Measurements from ENCODE around the gene IL1A. TPM values are rescaled to one million over a fixed set of nuclear protein-coding genes. Genes with fewer than 3 reads are reported as not detected.
A peak's percentile ranks its signal among the peaks of the same experiment; 100 is the strongest.

Gene IL1A
- total and polyA plus RNA-seq, 10 of the 15 experiments (the other 5 are each of a cell fraction or from before 2014, with no cell fraction given) = 0.10 to 8.7 (median 6.9) TPM

DNA sequence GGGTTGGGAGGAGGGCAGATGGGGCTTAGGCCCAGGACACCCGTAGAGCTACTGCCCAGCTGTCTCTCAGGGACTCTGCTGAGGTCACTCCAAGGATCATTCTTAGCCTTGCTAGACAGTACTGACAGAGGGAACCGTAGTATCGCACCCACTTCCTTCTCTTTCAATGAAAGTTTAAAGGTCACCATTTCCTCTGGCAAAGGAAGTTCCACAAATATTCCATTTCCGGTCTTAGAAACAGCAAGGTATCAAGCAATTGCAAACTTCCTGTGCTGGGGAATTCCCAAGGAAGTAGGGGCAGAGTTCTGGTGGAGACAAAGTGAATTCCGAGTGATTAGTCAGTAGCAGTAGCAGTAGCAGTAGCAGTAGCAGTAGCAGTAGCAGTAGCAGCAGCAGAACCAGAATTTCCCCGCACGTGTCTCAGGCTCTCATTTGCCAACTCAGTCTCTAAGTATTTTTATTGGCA lies 27.6 kb upstream of the IL1A start (continued):
- TF ChIP-seq, protein P1, sequence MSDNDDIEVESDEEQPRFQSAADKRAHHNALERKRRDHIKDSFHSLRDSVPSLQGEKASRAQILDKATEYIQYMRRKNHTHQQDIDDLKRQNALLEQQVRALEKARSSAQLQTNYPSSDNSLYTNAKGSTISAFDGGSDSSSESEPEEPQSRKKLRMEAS (IDR thresholded peaks at IDR 0.05; ENCODE audit: low read depth, low read length) = no peak
- TF ChIP-seq, protein P2, sequence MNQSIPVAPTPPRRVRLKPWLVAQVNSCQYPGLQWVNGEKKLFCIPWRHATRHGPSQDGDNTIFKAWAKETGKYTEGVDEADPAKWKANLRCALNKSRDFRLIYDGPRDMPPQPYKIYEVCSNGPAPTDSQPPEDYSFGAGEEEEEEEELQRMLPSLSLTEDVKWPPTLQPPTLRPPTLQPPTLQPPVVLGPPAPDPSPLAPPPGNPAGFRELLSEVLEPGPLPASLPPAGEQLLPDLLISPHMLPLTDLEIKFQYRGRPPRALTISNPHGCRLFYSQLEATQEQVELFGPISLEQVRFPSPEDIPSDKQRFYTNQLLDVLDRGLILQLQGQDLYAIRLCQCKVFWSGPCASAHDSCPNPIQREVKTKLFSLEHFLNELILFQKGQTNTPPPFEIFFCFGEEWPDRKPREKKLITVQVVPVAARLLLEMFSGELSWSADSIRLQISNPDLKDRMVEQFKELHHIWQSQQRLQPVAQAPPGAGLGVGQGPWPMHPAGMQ (IDR thresholded peaks at IDR 0.05; ENCODE audit: borderline replicate concordance) = no peak
- TF ChIP-seq GATAD2B (conservative IDR thresholded peaks at IDR 0.05; ENCODE audit: low read depth) (no peak), CBX5 (IDR thresholded peaks at IDR 0.05; ENCODE audit: low read depth) (no peak; the same call in 1 of the 2 replicates), CHD1 (IDR thresholded peaks at IDR 0.05; ENCODE audit: low read depth, low read length) (no peak), NFYB (IDR thresholded peaks at IDR 0.05; ENCODE audit: insufficient read depth, low read depth, low read length) (no peak), FOS (IDR thresholded peaks at IDR 0.05; ENCODE audit: borderline replicate concordance, extremely low read depth, insufficient read length) (no peak), RELA (IDR thresholded peaks at IDR 0.05; ENCODE audit: borderline replicate concordance, partially characterized antibody) (peak; percentile 68), YY1 (IDR thresholded peaks at IDR 0.05; ENCODE audit: low read depth, low read length) (no peak), ETV6 (conservative IDR thresholded peaks at IDR 0.05 in 1 of 2, IDR thresholded peaks at IDR 0.05 in 1 of 2; ENCODE audit: borderline replicate concordance in 1 of 2, low read depth in 1 of 2) (peak in 1 of 2 experiments; percentile 99; a peak in 2 of 4 replicates), SPI1 (IDR thresholded peaks at IDR 0.05; ENCODE audit: borderline replicate concordance, insufficient read depth, low read depth, low read length) (peak; percentile 56), IKZF1 (conservative IDR thresholded peaks at IDR 0.05) (peak; percentile 58), JUNB (IDR thresholded peaks at IDR 0.05) (peak; percentile 22), MEF2A (IDR thresholded peaks at IDR 0.05; ENCODE audit: insufficient read depth, low read depth, low read length) (0 out of 2 replicates have a peak, but pooled peaks have one; percentile 41), NFYA (IDR thresholded peaks at IDR 0.05; ENCODE audit: borderline replicate concordance, low read depth, low read length) (no peak), CREM (IDR thresholded peaks at IDR 0.05; ENCODE audit: low read depth) (peak; percentile 53; the same call in 1 of the 2 replicates), MTA2 (IDR thresholded peaks at IDR 0.05; ENCODE audit: low read depth) (no peak; the same call in 1 of the 2 replicates), TCF12 (IDR thresholded peaks at IDR 0.05; ENCODE audit: low read depth, low read length) (0 out of 2 replicates have a peak, but pooled peaks have one; percentile 3)
- TF ChIP-seq, protein P3, sequence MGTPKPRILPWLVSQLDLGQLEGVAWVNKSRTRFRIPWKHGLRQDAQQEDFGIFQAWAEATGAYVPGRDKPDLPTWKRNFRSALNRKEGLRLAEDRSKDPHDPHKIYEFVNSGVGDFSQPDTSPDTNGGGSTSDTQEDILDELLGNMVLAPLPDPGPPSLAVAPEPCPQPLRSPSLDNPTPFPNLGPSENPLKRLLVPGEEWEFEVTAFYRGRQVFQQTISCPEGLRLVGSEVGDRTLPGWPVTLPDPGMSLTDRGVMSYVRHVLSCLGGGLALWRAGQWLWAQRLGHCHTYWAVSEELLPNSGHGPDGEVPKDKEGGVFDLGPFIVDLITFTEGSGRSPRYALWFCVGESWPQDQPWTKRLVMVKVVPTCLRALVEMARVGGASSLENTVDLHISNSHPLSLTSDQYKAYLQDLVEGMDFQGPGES (IDR thresholded peaks at IDR 0.05) = no peak
- TF ChIP-seq, protein P4, sequence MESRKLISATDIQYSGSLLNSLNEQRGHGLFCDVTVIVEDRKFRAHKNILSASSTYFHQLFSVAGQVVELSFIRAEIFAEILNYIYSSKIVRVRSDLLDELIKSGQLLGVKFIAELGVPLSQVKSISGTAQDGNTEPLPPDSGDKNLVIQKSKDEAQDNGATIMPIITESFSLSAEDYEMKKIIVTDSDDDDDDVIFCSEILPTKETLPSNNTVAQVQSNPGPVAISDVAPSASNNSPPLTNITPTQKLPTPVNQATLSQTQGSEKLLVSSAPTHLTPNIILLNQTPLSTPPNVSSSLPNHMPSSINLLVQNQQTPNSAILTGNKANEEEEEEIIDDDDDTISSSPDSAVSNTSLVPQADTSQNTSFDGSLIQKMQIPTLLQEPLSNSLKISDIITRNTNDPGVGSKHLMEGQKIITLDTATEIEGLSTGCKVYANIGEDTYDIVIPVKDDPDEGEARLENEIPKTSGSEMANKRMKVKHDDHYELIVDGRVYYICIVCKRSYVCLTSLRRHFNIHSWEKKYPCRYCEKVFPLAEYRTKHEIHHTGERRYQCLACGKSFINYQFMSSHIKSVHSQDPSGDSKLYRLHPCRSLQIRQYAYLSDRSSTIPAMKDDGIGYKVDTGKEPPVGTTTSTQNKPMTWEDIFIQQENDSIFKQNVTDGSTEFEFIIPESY (IDR thresholded peaks at IDR 0.05) = no peak

Data from GM12878 (cell line).